Posterior vena cava (tissue), 2 donors: ENCODE measurements around the gene UPK2. TPM values are rescaled to one million over a fixed set of nuclear protein-coding genes. Genes with fewer than 3 reads are reported as not detected.

Experiments
- DNase-seq: peaks from one replicate; pipeline ENCODE4 v3.0.0-alpha.2; 2020; ENCODE audit warnings: low spot score
- intact Hi-C, 2 donors: fragments of 100-400 bp; cut with DNase I; formaldehyde crosslinking; loops; one replicate each; pipeline versions ENCODE4 v1.14.1 to v1.14.2; 2022 to 2023
- total RNA-seq, 2 donors: library from RNA; stranded (reverse); fragmentation: NEBNext Ultra II Directional; extraction: Animal tissue kit (Norgen Biotek cat#: 25700); gene quantifications; one replicate each; pipeline ENCODE4 v1.2.1, GENCODE V29; 2021
- donor health status: DM: yes; HTN: yes; CAD: no.
- donor health status: DM: yes; HTN: yes; CAD: no.

Gene UPK2
- total RNA-seq, 2 donors from 2014 or later, result not detected

DNA sequence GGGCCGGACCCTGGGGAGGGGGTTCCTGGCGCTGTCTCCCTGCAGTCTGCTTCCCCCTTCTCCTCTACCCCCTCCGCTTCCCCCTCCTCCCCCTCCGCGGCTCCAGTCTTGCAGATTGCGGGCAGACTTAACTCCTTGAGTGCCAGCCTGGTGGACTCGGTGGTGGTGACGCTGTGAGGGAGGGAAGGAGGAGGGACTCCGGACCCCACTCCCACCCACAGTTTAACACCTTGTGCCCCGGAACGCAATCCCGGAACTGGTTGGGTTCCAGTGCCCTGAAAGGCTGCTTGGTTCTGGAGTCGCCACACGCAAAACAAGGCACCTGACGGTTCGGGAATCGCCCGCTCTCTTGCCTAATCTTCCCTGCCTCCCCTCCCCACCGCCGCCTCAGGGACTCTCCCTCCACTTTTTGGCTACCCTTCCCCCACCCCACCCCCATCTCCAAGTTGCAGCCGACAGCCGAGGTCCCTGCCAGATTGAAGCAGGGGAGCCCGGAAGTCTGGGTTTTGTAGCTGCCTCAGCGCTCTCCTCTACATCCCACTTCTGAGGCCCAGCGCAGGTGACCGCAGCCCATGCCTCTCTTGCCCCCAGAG is 26.5 kb upstream of the UPK2 start:
- intact Hi-C loops, result loop anchor here (5.0 to 10.0 kb wide), 2 partner anchors 37 to 235 kb away; no protein-coding TSS in a partner anchor
- DNase-seq, result peak; percentile 96

DNA sequence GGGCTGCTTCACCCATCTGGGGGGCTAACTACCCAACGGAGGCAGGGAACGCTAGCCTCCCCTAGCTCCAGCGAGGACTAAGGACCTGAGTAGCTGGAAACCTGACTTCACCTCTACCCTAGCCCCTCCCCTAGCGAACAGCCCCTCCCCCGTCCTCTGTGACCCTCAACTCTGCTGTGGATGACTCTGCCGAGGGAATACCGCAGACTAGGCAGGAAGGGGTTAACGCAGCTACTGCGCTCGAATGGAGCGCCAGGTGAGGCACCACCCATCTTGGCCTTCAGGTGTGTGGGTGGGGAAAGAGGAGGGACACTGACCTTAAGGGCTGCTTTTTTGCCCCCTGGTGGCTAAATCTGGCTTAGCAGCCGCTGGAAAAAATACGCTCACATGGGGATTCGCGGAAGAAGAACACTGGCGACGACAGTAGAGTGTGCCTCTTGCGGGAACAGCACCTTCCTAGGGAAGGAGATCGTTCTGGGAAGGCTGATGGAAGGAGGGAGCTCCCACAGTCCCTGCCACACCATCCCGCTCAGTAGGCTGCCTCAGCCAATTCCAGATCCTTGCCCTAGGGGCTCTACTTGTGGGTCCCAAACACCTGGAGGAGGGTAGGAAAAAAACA is 25.9 kb upstream of the UPK2 start:
- peak; percentile 91 for DNase-seq
- intact Hi-C loops, result loop anchor here in 1 of 2 donors (10.0 kb wide), 1 partner anchor 235 kb away; no protein-coding TSS in a partner anchor

DNA sequence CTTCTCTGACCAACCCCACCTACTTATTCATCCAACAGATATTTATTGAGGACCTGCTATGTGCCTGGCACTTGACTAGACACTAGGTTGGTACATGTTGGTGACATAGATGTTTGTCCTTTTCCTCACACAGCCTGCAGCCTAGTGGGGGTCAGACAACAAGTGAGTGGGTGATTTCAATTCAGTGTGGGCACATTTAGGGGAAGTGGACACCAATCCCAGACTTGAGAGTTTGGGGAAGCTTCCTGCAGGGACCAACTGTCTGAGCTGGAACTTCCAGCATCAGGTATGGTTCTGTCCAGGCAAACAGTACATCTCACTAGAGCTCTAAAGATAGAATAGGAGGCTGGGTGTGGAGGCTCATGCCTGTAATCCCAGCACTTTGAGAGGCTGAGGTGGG is 24.5 kb upstream of the UPK2 start:
- no peak for DNase-seq
- intact Hi-C loops, result loop anchor here in 1 of 2 donors (1.0 to 10.0 kb wide), 2 partner anchors 13 to 237 kb away; no protein-coding TSS in a partner anchor

DNA sequence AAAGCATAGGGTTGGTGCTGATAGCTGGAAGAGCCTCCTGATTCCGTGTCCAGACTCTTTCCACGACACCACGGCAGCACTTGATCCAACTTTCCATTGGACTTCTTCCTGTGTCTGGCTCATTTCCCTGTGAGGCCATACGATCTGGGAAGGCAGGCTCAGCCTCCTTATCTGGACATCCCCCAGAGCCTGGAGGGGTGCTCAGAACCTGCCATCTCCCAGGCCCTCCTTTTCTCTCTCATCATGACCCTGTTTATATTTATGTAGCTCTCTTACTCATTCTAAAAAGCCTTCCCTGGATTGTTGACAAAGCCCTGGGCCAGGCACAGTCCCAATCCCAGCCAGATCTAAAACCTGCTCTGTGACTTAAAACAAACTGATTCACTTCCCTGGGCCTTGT is 22.6 kb upstream of the UPK2 start:
- intact Hi-C loops, result loop anchor here in 1 of 2 donors (10.0 kb wide), 1 partner anchor 239 kb away; no protein-coding TSS in a partner anchor
- peak; percentile 83 for DNase-seq

DNA sequence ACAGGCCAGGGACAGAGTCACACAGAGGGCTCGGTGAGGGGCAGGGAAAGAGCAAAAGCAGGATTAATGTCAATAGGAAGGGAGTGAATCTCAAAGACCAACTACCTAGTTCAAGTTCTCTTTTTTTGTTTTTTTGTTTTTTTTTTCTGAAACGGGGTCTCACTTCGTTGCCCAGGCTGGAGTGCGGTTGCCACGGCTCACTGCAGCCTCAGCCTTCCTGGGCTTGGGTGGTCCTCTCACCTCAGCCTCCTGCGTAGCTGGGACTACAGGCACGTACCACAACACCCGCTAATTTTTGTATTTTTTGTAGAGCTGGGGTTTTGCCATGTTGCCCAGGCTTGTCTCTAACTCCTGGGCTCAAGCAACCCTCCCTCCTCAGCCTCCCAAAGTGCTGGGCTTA is 20.7 kb upstream of the UPK2 start:
- intact Hi-C loops, result loop anchor here in 1 of 2 donors (10.0 kb wide), 1 partner anchor 241 kb away; no protein-coding TSS in a partner anchor
- DNase-seq, result no peak

DNA sequence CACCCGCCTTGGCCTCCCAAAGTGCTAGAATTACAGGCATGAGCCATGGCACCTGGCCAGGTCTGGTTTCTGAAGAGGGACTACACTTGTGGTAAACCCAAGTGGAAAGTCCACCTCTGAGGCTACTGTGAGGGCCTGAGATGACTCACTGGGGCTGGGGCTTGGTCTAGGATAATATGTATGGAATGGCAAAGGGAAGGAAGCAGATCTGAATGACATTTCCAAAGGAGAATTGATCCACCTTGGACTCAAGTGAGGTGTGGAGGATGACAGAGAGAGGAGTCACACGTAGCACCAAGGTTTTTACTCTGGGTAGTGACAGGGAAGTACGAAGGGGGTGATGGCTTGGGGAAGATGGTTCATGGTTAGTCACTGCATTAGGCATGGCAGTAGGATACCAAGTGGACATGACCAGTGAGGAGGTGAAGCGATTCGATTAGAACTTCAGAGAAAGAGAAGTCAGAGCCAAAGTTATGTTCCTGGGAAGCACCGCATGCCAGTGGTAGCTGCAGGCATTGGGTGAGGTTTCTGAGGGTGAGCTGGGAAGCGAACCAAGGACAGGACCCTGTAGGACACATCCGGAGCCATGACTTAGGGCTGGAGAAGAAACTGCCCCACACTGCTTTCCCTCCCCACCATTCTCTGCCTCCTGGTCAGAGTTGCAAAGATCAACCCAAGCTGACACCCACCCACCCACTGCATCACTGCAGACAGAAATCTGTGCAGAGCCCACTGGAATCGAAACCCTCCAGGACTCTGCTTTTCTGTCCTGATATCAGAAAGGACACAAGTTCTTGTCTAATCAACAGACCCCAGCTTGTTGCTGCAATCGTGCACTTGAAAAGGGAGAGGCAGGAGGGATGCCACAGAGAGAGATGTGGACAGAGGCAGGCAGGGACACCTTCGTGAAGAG is 17.4 kb upstream of the UPK2 start:
- intact Hi-C loops, result loop anchor here in 1 of 2 donors (10.0 kb wide), 1 partner anchor 244 kb away; no protein-coding TSS in a partner anchor

DNA sequence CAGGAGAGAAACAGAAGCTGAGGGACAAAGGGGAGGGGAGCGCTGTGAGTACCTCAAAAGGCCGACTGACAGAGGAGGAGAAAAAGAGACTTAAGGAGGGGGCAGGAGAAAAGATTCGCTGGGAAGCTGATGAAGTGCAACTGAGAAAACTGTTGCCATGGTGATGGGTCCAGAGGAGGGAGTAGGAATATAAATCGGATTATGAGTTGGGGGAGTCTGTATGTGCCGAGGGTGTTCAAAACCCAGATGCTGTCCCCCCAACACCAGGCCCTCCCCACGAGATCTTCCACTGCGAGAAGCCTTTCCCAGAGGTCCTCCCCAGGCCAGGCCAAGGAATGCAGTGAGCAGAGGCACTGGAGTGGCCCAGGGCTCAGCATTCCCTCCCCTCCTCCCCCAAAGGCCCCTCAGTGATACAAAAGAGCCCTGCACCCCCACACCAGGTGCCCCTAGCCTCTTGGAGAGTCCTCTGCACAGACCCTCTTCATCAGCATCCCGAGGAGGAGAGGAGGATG is 16.6 kb upstream of the UPK2 start:
- no peak for DNase-seq
- intact Hi-C loops, result loop anchor here in 1 of 2 donors (10.0 kb wide), 1 partner anchor 245 kb away; no protein-coding TSS in a partner anchor

More for the DNA sequence above, 17.4 kb upstream of the UPK2 start:
- DNase-seq, result no peak

DNA sequence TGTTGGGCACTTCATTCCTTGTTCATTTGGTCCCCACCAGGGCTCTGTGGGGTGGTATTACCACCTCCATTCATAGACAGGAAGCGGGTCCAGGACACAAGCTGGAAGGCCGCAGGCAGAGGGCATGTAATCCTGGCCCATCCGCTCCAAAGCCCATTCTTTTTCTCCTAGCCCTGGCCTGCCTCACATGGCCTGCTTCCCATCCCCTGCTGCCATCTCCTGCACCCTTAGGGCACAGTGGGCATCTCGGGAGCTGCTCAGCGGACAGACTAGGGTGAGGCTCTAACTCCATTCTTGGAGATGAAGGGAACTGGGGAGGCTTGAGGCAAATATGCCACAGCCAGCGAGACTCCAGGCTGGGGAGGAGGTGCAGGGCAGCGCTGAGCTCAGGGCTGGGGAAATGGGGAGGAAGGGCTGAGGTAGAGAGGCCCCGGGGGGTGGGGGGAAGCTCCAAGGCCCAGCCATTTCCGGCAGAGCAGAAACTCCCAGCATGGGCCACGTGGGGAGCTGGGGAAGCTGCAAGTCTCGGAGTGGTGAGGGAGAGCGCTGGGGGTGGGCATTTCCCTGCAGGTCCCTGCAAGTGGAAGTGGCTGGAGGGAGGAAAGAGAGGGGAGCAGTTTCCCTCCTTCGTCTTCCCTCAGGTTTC is 16.0 kb upstream of the UPK2 start:
- intact Hi-C loops, result loop anchor here in 1 of 2 donors (10.0 kb wide), 1 partner anchor 245 kb away; no protein-coding TSS in a partner anchor
- DNase-seq, result no peak

DNA sequence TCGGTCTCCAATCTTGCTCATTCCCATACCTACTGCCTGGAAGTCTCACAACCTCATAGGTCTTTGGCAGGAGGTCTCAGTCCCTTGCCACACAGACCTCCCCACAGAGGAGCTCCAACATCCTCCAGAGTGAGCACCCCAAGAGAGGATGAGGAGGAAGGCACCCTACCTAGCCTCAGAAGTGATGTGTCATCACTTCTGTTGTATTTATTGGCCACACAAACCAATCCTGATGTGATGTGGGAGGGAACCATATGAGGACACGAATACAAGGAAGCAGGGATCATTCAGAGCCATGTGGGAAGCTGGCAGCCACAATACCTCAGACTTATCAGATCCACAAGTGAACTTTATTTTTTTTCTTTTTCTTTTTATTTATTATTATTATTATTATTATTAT is 9.0 kb upstream of the UPK2 start:
- no peak for DNase-seq
- intact Hi-C loops, result no loop called here

DNA sequence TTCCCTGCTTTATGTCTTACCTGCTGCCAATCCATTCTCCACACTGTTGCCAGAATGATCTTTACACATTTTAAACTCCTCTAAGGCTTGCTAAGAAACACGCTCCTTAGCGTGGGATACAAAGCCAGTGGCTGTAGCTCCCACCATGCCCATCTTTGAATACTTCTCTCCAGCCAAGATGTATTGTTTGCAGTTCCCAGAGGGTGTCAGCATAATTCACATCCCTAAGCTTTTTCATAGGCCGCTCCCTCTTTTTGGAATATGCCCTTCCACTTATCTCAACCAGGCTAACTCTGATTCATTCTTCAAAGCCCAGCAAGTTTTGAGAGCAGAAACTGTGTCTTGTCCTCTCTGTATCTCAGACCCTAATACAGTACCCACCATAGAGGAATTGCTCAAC is 8.1 kb upstream of the UPK2 start:
- intact Hi-C loops, result no loop called here
- DNase-seq, result no peak

DNA sequence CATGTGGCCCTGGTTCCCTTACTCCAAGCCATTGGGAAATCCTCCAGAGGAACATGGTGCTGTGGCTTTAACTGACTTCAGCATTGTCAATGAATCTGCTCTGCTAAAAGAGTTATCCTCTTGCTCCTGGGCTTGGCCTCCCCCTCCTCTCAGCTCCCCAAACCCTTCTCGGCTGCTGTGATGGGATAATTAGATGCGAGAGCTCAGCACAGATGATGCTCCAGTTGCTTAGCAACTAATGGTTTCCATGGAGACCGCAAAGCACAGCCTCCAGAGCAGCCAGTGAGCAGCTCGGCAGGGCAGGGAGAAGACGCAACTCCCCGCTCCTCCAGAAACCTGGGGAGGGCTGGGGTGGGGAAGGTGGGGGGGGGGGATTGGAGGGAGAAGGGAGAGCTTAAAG is 2.8 kb upstream of the UPK2 start:
- intact Hi-C loops, result loop anchor here in 1 of 2 donors (10.0 kb wide), 1 partner anchor 268 kb away; no protein-coding TSS in a partner anchor
- DNase-seq, result peak; percentile 10

DNA sequence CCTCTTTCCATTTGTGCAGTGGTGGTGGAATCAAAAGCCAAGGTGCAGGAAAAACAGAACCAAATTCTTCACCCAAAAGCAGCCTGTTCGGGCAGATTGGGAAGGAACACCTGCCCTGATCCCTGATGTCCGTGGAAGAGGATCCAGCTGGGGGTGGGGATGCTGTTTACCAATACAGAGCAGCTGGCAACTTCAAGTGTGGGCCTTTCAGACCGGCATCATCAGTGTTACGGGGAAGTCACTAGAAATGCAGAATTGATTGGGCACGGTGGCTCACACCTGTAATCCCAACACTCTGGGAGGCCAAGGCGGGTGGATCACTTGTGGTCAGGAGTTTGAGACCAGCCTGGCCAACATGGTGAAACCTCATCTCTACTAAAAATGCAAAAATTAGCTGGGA is 2.1 kb upstream of the UPK2 start:
- intact Hi-C loops, result loop anchor here in 1 of 2 donors (10.0 kb wide), 1 partner anchor 269 kb away; no protein-coding TSS in a partner anchor
- DNase-seq, result peak; percentile 16

DNA sequence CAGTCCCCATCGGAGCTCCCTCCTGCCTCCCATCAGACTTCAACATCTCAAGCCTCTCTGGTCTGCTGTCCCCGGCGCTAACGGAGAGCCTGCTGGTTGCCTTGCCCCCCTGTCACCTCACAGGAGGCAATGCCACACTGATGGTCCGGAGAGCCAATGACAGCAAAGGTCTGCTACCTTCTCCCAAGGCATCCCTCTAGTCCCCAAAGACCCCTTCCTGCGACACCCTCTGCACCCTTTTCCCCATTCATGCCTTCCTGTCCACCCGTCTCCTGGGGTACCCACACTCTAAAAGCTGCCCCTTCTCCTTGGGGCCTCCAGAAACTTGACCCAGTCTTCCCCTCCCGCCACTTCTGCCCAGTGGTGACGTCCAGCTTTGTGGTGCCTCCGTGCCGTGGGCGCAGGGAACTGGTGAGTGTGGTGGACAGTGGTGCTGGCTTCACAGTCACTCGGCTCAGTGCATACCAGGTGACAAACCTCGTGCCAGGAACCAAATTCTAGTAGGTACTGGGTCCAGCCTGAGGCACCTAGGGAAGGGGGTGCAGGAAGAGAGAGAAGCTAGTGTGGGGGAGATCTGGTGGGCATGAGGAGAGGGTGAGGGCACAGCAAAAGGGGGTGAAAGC is 860 bp downstream of the UPK2 start:
- peak; percentile 64 for DNase-seq
- intact Hi-C loops, result loop anchor here (2.0 to 10.0 kb wide), 2 partner anchors 268 to 272 kb away; no protein-coding TSS in a partner anchor

DNA sequence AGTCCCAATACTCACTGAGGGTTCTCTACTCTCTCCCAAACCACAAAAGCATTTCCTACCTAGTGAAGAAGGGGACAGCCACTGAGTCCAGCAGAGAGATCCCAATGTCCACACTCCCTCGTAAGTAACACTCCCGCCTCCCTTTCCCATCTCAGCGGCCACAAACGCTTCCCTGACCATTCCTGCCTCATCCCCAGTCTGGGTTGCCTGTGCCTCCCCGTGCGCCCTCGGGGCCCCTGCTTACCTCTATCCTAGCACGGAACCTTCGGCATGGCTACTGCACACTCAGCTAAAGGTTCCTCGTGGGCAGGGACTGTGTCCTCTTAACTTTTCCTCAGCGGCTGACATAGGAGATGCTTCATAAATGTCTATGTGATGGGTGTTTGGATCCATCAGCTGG is 1.5 kb downstream of the UPK2 start:
- intact Hi-C loops, result loop anchor here (2.0 to 10.0 kb wide), 2 partner anchors 269 to 273 kb away; no protein-coding TSS in a partner anchor

DNA sequence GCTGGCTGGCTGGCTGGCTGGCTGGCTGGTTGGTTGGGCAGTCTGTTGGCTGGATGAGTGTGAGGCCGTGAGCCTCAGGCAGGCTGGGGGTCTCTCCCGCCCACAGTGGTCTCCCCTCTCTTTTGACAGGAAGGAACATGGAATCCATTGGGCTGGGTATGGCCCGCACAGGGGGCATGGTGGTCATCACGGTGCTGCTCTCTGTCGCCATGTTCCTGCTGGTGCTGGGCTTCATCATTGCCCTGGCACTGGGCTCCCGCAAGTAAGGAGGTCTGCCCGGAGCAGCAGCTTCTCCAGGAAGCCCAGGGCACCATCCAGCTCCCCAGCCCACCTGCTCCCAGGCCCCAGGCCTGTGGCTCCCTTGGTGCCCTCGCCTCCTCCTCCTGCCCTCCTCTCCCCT is 1.9 kb downstream of the UPK2 start:
- DNase-seq, result no peak
- intact Hi-C loops, result loop anchor here (2.0 to 10.0 kb wide), 2 partner anchors 269 to 273 kb away; no protein-coding TSS in a partner anchor

More for the DNA sequence above, 1.5 kb downstream of the UPK2 start:
- no peak for DNase-seq

DNA sequence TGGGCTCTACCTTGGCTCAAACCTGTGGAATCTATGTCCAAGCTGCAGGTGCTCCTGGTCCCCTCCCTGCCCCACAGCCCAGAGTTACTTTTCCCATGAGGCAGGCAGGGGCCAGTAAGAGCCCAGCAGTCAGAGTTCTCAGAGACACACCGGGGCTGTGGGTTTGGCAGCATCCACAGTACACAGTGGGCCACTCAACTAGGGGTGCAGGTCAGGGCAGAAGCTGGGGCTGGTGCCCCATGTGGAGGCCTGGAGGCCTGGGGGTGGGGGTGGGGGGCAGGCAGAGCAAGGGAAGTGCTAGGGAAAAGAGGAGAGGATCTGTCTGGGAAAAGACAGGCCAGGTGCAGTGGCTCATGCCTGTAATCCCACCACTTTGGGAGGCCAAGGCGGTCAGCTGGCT is 2.5 kb downstream of the UPK2 start:
- no peak for DNase-seq
- intact Hi-C loops, result loop anchor here in 1 of 2 donors (10.0 kb wide), 1 partner anchor 274 kb away; no protein-coding TSS in a partner anchor

DNA sequence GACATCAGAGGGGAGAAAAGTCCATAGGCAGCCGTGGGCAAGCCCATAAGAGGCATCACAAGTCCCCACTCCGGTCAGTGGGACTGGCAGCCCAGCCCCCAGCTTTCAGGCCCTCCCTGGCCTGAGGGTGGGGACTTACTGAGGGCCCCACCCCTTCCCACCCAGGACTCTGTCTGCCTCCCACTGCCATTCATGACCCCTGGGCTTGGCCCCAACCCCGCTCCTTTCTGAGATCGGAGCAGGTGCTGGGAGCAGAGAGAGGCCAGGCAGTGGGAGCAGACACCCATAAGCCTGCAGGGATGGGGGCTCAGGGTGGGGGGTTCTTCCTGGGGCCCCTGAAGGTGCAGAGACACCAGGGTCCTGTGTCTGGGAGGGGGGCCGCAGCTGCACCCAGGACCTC is 5.1 kb downstream of the UPK2 start:
- intact Hi-C loops, result no loop called here
- no peak for DNase-seq

DNA sequence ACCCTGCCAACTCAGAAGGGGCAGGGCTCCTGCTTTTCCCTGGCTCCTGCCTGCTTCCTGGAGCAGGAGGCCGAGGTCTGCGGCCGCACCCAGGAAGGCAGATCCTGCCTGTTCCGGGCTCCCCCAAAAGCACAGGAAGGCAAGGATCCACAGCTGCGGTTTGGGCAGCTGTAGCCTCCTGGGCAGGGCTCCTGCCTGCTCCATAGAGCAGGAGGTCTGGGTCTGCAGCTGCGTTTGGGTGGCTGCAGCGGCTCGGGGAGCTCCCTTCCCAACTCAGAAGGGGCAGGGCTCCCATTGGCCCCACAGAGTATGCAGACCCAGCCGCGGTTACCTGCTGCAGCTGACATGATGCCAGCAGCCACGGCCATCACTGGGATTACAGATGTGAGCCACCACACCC is 5.5 kb downstream of the UPK2 start:
- intact Hi-C loops, result no loop called here
- no peak for DNase-seq
